ENCODE measurements around the gene SCNN1B.

GRCh38 chr16:23408242-23408822 is 106.2 kb downstream of the SCNN1B start:
- TF ChIP-seq CTCF (IDR thresholded peaks at IDR 0.05; ENCODE audit: poor library complexity, severe bottlenecking) (no peak), EZH2 (IDR thresholded peaks at IDR 0.05; ENCODE audit: borderline replicate concordance, insufficient read depth, low read length, poor library complexity, severe bottlenecking) (no peak), SMC3 (conservative IDR thresholded peaks at IDR 0.05; ENCODE audit: poor library complexity) (no peak)
